Glomerular visceral epithelial cell (primary cell): ENCODE results near the gene SMAD3.

Source experiments
- DNase-seq: peaks from one replicate; pipeline ENCODE4 v3.0.0-alpha.2; 2016; ENCODE audit errors: extremely low spot score

SMAD3 gene

DNA sequence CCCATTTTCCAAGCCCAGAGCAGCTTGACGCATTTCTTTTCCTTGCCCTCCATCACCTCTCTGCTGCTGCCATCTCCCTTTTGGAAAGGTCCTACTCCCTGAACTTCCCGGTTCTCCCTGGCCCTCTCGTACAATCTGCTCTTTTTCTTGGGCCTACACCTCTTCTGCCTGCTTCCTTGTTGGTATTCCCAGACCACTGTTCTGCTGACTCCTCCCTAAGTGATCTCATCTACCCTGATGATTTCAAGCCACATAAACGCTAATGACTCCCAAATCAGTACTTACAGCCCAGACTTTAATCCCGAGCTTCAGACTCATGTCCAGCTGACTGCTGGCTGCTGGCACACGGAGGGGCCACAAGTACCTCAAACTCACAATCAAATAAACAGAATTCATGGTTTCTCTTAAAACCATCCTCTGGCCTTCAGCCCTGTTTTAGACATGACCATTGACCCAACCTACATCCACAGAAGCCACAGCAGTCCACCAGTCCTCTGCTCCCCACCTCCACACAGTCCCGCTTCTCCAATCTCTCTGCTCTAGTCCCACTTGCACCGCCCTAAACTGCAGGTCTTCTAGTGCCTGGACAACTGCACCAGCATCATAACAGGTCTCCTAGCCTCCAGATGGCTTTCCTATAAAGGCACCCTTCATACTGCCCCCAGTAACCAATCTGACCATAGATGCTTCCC lies 131.4 kb downstream of the SMAD3 start:
- DNase-seq: peak; percentile 82

DNA sequence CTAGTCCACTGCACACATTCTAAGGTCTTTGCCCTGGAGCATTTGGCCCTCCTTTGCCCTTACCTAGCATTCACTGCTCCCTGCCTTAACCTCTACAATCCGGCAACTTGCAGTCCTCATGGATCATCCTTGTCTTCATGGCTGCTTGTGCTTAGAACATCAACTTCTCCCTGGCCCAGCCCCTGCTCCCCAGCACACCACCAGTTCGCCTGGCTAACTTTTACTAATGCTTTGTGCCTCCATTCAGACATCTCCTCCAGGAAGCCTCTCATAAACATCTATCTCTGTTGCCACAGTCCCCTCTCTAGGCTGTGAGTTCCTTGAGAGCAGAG lies 131.9 kb downstream of the SMAD3 start:
- DNase-seq: no peak

DNA sequence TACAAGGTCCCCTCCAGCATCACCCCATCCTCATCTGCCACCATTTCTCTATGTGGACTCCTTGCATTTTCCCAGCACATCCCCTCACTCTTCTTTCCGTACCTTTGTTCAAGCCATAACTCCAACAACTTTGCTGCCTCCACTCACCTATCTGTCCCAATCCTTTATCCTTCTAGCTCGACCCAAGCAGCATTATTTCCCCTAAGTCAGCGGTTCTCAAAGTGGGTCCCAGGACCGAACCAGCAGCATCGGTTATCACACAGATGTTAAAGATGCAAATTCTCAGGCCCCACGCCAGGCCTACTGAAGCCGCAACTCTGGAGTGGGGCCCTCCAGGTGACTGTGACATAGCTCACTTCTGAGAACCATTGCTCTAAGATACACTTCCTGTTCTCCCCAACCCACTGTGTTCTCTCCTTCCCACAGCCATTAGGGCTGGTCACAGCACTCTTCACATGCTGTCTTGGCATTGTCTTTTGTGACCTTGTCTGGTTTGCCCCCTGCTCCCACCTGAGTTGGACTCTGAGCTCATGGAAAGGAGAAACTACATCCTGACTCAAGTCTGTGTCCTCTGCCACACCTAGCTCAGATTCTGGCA lies 132.9 kb downstream of the SMAD3 start:
- no peak for DNase-seq

DNA sequence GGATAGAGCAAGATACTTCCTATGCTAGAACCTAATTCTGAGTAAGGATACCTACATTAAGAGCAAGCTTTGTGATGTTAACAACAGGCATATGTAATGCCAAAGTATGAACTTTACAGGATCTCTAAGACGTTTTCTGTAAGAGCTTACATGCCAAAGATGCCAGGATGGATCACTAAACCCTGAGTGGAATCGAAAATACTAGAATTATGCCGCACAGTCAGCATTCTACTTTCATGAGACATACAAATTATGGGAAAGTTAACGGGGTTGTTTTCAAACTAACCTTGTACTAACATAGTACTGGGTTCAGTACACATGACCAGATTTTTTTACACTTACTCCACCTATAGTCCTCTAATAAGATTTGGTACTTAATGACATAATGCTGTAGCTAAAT lies 134.0 kb downstream of the SMAD3 start:
- no peak for DNase-seq

DNA sequence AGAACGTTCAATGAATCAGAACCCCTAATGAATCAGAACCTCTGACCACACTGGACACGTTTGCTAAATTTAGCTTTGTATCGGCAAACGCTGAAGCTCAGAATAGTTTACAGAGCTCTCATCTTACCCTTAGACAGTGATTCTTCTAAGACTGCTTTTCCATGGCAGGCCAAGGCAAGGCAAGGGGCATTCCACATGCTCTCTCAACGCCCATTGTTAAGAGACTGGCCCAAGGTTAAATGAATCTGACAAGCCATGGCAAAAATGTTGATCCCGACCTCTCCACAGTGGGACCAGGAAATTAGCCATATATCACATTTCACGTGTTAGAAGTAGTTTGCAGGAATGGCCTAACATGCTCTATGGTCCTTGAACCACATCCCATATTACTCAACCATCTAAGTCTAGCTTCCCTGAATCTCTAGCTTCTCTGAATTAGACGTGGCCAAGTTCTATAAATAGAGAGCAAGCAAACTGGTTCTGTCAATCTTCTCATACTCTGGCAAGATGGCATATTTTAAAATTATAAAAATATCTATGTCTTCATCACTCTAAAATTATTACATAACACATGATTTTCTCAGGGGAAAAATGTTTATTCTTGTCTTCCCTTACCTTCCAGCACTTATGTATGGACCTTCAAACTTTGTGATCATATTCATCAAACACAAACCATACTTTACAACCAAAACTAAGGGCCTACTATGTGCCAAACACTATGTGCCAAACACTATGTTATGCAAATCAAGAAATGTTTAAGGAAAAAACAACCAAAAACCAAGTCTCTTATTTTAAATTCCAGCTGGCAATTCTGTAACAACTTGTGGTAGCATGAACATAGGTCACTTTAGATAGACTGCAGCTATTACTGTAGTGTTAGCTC lies 134.7 kb downstream of the SMAD3 start:
- no peak for DNase-seq

DNA sequence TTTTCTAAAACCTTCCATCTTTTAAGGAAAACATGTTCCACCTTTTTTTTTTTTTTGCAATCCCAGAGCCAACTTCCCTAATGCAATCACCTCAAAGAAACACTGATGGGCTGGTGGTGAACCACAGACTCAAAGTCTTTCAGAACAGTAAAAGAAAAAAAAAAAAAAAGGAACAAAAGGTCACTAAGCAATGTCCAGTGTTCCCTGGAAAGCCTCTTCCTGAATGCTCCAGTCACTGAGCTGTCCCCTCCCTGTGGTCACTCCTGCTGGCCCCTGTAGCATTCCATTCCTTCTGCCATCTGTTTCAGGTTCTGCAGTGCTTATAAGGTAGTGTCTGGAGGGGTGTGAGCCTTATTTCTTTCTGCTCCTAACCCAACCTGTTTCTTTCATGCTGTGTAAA lies 135.7 kb downstream of the SMAD3 start:
- DNase-seq: peak; percentile 75

DNA sequence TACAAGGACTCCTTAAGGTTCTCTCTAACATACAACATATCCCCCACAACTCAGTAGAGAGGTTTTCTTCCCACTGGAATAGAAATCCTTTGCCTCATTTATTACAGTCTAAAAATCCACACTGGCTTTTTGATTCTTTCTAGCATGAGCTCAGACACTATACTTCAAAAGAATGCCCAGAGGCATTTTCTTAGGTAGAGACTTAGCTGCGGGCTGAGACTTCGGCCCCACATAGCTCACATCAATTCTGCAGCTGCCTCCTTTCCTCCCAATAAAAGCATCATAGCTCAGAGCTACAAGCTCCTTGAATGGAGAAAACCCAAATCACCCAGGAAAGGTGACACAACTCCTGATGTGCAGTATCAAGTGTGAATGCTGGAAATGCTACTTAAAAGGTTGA lies 136.7 kb downstream of the SMAD3 start:
- no peak for DNase-seq

DNA sequence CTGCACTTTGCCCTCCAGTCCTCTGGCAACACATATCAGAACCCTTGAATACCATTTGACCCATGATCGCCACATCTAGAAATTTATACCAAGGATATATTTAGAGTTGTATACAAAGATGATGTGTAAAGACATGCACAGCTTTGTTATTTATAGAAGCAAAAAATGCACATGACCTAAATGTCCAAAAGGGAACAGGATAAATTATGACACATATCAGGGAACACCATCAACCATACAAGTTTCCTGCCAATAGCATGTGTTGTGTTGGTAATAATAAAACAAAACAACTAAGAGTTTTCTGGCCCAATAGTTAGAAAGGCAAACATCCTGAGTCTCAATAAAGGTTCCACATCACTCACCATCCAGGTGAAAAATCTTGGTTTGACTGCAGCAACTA lies 137.6 kb downstream of the SMAD3 start:
- DNase-seq: no peak

DNA sequence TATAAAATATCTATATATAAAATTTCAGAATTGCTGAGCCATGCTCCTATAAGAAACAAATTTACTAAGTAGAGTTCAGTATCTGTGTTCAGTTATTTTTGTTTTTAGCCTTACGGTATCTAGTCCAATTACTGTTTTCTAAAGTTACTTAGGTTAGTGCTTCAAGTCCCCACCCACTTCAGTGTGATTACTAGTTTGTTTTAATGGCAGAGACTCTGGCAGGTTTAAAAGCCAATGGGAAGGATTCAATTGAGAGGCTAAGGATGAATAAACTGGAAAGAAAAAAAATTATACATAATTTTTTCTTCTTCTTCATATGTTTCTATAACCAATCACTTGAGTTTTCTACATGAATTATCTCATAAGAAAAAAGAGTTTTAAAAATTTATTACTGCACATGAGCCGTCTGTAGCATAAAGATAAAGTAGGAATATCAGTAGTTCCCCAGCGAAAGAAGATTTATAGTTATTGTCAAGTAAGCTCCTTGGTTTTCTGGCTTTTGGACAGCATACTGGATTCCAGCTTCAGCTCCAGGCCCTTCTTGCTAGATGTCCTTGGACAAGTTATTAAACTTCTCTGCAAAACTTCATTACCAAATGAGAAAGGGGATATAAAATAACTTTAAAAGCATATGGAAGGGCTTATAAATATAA lies 142.3 kb downstream of the SMAD3 start:
- DNase-seq: no peak

DNA sequence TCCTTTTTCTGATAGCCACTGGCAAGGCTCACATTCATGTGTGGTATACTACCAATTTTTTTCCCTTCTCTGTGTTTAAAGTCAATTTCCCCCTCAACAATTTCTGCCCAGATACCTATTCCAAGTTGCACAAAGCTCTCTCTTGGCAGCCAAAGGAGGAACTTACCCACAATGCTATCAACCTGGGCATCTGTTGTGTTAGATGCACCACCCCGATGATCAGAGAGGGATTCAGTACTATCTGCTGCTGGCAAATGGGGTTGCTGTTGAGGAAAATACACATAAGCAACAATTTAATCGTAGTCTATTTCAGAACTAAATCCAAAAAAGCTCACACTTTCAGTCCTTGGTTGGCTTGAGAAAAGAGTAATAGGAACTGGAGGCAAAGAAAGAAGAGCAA lies 143.0 kb downstream of the SMAD3 start:
- DNase-seq: no peak

DNA sequence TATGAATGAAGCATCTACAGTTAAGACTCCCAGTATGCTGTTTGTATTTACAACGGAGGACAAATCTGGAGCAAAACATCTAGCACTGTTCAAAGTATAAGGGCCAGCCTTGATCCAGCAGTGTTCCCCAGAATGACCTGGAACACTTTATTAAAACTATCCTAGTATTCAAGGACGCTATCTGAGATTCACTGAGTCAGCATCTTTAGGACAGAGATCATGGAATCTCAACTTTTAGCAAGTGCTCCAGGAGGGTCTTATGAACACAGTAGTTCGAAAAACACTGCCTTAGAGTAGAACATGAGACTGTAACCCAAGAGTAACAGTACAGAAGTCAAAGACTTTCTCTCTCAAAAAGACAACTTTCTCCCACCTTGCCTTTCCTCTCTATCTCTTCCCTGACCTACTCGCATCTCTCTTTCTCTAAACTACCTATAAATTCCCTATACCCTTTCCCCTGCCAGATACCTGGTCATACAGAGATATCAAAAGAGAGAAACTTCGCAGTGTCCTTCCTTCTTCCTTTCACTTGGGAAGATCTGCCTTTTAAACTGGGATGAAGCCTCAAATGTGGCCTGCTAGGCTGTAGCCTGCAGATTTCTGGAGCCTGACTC lies 145.3 kb downstream of the SMAD3 start:
- no peak for DNase-seq

DNA sequence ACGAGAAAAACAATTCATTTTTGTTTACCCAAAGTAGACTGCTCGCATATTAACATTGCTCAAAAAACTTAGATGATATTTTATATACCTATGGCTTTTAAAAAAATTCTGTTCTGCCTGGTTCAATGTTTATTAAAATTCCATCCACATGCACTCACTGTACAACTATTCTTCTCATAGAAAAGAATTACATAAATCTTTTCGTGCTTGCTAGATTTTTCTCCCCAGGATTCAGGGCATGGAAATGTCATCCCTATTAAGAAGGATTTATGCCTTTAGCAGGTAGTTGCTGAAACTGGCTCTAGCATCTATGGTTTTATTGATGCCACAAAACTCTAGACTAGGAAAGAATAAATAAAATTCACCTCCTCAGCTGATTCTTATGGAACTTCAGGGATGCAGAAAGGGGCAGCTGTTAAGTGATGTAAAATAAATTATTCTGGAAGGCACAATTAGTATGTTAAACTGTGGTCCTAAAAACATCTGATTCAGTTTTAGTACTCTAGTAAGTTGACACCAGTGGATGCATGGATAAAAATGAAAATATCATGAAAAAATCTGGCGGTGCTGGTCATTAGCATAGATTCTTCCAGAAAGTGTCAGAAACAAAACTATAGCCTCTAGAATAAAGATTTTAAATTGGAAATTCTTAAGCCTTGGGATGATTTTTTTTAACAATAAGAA lies 147.4 kb downstream of the SMAD3 start:
- no peak for DNase-seq

DNA sequence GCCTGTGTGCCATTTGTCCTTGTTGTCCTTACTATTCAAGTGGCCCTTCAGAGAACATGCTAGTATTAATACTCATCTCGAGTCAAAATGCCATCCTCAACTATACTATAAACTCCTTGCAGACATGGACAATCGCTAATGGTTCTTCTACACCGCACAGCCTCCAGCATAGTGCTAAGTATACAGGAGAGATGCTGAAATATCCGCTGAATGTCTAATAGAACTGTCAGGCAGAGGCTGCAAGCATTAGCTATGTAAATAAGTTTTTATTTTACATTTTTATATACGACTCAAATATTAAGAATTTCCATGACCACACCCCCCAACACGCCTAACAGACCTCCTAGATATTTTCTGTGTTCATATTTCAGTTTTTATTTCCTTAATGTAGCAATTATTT lies 149.7 kb downstream of the SMAD3 start:
- no peak for DNase-seq

DNA sequence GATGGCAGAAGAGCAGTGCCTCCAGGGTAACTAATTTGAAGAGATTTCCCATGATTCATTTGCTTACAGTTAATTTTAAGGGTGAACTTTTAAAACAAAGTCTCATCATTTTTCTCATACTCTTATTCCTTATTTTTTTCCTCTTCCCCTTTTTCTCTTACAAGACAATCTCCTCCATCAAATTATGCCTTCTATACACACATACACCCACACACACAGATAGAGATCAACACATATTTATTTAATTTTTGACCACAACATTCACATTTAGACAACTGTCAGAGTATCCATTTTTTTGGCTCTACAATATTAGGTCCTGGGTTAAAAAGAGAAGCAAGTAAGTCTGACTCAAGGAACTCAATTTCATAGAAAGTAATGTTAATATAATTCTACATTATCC lies 151.5 kb downstream of the SMAD3 start:
- DNase-seq: no peak

DNA sequence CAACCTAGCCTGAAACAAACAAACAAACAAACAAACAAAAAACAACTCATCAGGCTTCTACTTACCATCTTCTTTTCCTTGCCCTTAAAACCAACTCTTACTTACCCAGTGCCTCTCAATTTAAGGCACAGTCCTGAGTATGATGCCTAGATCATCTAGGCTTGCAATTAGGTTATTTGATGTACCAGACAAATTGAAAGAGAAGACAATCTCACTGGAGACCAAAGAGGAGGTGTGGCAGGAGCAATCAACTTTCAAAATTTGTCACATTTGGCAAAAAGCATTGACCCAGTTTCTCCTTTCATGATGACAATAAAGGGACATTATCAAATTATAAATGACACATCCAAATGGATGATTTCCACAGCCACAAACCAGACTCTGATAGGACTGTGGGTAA lies 153.0 kb downstream of the SMAD3 start:
- DNase-seq: no peak

DNA sequence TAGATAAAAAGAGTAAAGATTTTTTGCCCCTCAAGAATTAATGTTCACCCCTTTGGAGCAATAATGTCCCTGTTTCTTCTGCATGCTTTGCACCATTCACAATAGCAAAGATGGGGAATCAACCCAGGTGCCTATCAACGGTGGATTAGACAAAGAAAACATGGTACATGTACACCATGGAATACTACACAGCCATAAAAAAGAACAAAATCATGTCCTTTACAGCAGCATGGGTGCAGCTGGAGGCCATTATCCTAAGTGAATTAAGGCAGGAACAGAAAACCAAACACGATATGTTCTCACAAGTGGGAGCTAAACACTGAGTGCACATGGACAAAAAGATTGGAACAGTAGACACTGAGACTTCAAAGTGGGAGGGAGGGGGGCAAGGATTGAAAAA lies 153.9 kb downstream of the SMAD3 start:
- DNase-seq: no peak

DNA sequence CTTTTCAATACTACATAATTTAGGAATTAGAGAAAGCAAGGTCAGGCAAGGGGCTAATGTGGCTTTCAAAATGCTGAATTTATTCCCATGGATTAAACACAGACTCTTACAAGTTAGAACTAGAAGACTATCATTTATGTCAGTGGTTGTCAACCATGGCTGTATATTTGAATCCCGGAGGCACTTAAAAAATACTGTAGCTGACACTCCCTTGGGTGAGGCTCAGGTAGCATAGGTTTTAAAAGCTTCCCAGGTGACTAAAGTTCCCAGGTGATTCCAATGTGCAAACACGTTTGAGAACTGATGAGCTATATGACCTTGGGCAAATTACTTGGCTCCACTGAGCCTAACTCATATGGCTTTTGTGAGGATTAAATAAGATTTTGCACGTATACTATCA lies 159.5 kb downstream of the SMAD3 start:
- no peak for DNase-seq

DNA sequence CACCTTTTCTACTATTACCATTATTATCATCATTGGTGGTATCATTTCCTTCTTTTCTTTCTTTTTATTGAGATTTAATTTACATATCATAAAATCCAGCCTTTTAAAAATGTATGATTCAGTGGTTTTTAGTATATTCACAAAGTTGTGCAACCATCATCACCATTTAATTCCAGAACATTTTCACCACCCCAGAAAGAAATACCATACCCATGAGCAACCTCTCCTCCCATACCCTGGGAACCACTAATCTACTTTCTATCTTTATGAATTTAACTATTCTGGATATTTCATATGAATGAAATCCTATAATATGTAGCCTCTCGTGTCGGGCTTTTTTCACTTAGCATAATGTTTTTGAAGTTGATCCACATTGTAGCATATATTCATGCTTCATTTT lies 159.9 kb downstream of the SMAD3 start:
- DNase-seq: no peak

DNA sequence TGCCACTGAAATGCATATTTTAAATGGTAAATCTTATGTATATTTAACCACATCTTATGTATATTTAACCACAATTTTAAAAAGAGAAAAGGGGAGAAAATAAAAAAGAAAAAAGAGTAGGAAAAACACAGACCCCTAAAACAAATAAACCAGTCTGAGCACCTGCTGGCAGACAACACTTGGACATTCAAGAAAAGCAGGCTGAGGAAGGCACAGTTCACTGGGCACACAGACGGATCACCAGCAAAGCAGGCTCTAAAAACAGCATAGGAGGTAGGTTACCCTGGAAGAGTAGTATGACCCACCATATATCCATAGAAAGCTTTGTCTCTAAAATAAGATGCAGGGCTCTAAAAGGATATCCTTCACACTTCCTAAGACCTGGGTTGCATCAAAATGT lies 162.0 kb downstream of the SMAD3 start:
- no peak for DNase-seq

DNA sequence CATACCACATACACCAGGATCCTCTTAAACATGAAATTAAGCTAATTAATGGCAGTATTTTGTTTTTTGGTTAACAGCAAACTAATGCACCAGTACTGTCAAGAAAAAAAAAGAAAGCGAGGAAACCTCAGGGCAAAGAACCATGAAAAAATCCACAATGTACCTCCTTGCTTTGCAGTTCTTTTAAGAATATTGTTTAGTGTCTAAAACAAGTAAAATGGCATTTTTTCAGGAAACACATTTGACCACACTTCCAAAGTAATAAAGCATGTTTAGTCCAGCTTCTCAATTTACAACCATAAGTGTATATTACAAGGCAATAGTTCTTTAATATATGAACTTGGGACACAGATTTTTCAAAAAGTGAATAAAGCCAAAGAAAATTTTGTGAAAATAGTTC lies 162.4 kb downstream of the SMAD3 start:
- DNase-seq: no peak

DNA sequence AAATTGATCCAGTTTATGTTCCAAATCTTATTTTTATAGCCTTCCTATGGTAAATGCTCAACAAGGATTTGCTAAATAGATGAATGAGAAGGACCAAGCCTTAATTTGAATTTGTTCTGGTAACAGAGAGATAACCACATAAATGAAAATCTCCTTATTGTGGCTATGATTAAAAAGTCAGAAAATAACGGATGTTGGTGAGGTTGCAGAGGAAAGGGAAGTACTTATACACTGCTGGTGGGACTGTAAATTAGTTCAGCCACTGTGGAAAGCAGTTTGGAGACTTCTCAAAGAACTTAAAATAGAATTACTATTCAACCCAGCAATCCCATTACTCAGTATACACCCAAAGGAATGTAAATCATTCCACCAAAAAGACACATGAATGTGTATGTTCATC lies 162.9 kb downstream of the SMAD3 start:
- DNase-seq: no peak

DNA sequence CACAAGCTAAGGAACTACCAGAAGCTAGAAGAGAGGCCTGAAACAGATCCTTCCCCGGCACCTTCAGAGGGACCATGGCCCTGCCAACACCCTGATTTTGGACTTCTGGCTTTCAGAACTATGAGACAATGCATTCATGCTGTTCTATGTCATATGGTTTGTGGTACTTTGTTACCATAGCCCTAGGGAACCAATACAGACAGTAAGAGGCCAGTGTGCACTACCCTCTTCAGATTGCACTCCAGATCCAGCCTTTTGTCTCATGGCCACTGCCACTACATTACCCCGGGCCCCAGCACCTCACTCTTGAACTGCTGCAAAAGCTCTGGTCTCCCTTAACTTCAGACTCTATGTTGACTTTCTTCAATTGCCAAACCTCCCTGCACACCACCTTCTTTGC lies 165.1 kb downstream of the SMAD3 start:
- DNase-seq: no peak
